HepG2 (cell line): ENCODE data around the gene GP1BA. TPM values are rescaled to one million over a fixed set of nuclear protein-coding genes. Genes with fewer than 3 reads are reported as not detected.
"Not testable (repeated sequence)": the region's sequence is repeated elsewhere in the genome, so short reads cannot be mapped to it uniquely, and the experiment has no call there.

Experiments
- ATAC-seq: fragments of 200-7000 bp; cut with Tn5 transposase; 3 replicates; pipeline ENCODE4 v1.9.1; 2020; ENCODE audit warnings: mild to moderate bottlenecking, moderate library complexity
- BruUV-seq: library from RNA; stranded (reverse); fragments of 400-500 nt; replicated peaks from 2 replicates; lab custom pipeline; 2021; lab: Mats Ljungman, UMichigan
- CTCF ChIA-PET: fragments of 300-600 bp; formaldehyde crosslinking; extraction: SDS; loops from one replicate; lab custom pipeline; 2021; ENCODE audit warnings: low total read pairs, inconsistent platforms, low intra/inter-chr PET ratio; lab: Yijun Ruan, JAX
- POLR2A ChIA-PET: fragments of 350-600 bp; sonication (Branson Sonifier 250); formaldehyde crosslinking; loops from one replicate; lab custom pipeline; 2020; ENCODE audit warnings: antibody characterized with exemption, inconsistent platforms; lab: Yijun Ruan, JAX
- DNase-seq: peaks from one replicate; pipeline ENCODE4 v3.0.0-alpha.2; 2015; ENCODE audit warnings: low spot score
- FAIRE-seq: peaks from 3 replicates; lab custom pipeline; 2011; peaks lifted over from hg19 to GRCh38; lab: Jason Lieb, UNC
- H2AFZ ChIP-seq: one replicate; pipeline ENCODE4 v1.6.1; 2011; ENCODE audit warnings: low read length, inconsistent platforms
- H3K27ac ChIP-seq: fragments of 300-600 bp; 3 replicates; pipeline ENCODE4 v1.8.0; 2011; ENCODE audit warnings: mixed run types, mild to moderate bottlenecking, mixed read lengths, low read length, inconsistent platforms; ENCODE audit not compliant: insufficient read depth; ENCODE audit errors: extremely low read length
- H3K27me3 ChIP-seq, 2 experiments: fragments of 200-600 bp in 1 of 2; 2 replicates in 1 of 2; 3 replicates in 1 of 2; pipeline versions ENCODE4 v1.6.0 to v1.8.0; 2011; ENCODE audit warnings: low read length in 2 of 2, mild to moderate bottlenecking in 2 of 2, moderate library complexity in 2 of 2, inconsistent platforms in 1 of 2; ENCODE audit not compliant: insufficient read depth in 2 of 2, control insufficient read depth in 1 of 2
- H3K36me3 ChIP-seq, 2 experiments: fragments of 200-600 bp in 1 of 2; replicated peaks in 1 of 2; 2 replicates in 1 of 2; 3 replicates in 1 of 2; pipeline versions ENCODE4 v1.5.1 to v1.8.0; 2011; ENCODE audit warnings: low read length in 2 of 2, inconsistent platforms in 1 of 2; ENCODE audit not compliant: insufficient read depth in 2 of 2, control insufficient read depth in 1 of 2
- H3K4me1 ChIP-seq: 2 replicates; pipeline ENCODE4 v1.5.1; 2012; ENCODE audit warnings: low read length, inconsistent platforms; ENCODE audit not compliant: insufficient read depth
- H3K4me2 ChIP-seq: 2 replicates; pipeline ENCODE4 v1.6.0; 2011; ENCODE audit warnings: low read depth, low read length, inconsistent platforms
- H3K4me3 ChIP-seq, 3 experiments: fragments of 200-600 bp in 1 of 3; sonication (generic), shearing (Covaris generic) in 1 of 3; replicated peaks in 1 of 3; 2 replicates each; pipeline ENCODE4 v1.5.1; 2011 to 2016; ENCODE audit warnings: low read length in 3 of 3, inconsistent platforms in 2 of 3, low read depth in 2 of 3, mild to moderate bottlenecking in 2 of 3, control low read depth in 1 of 3, mixed read lengths in 1 of 3; ENCODE audit not compliant: insufficient read depth in 1 of 3
- H3K79me2 ChIP-seq: one replicate; pipeline ENCODE4 v1.6.1; 2011; ENCODE audit warnings: low read length, inconsistent platforms; ENCODE audit not compliant: insufficient read depth
- H3K9ac ChIP-seq: 2 replicates; pipeline ENCODE4 v1.6.0; 2011; ENCODE audit warnings: mild to moderate bottlenecking, low read depth, low read length, inconsistent platforms; ENCODE audit not compliant: insufficient read depth
- H3K9me3 ChIP-seq: 2 replicates; pipeline ENCODE4 v1.5.1; 2012; ENCODE audit warnings: mild to moderate bottlenecking, low read length
- H4K20me1 ChIP-seq: 2 replicates; pipeline ENCODE4 v1.6.0; 2011; ENCODE audit warnings: inconsistent platforms, mild to moderate bottlenecking, low read length, moderate library complexity; ENCODE audit not compliant: insufficient read depth
- LCORL ChIP-seq, 2 experiments: fragments of 450-650 bp in 1 of 2; sonication (generic) in 1 of 2; formaldehyde crosslinking in 1 of 2; IDR thresholded peaks; 2 replicates each; pipeline versions ENCODE4 v1.5.0 to v1.6.1; 2017 to 2020; ENCODE audit warnings: antibody characterized with exemption in 1 of 2, missing genetic modification reagents in 1 of 2
- NCOA1 ChIP-seq: sonication (generic); formaldehyde crosslinking; IDR thresholded peaks from 2 replicates; pipeline ENCODE4 v1.9.0; 2021; ENCODE audit warnings: missing genetic modification reagents
- ZNF121 ChIP-seq: sonication (generic); formaldehyde crosslinking; IDR thresholded peaks from 2 replicates; pipeline ENCODE4 v1.5.0; 2020; ENCODE audit warnings: mild to moderate bottlenecking, missing genetic modification reagents
- ZNF530 ChIP-seq: sonication (generic); formaldehyde crosslinking; IDR thresholded peaks from 2 replicates; pipeline ENCODE4 v1.5.0; 2020; ENCODE audit warnings: low read depth, mild to moderate bottlenecking, missing genetic modification reagents
- WGBS: methylation state at CpG from one replicate; pipeline ENCODE4 v1.1.6; 2017; ENCODE audit warnings: low lambda C conversion rate; 5-methylcytosine and 5-hydroxymethylcytosine counted together
- in situ Hi-C: cut with HindIII; loops from 2 replicates; pipeline ENCODE4 v1.10.0; 2017; ENCODE audit warnings: low pct_unique_long_range_greater_than_20kb; ENCODE audit not compliant: extremely low pct_ligation_motif_present
- intact Hi-C: fragments of 100-400 bp; cut with micrococcal nuclease; formaldehyde crosslinking; loops from one replicate; pipeline ENCODE4 v1.10.0; 2022; ENCODE audit not compliant: unreplicated experiment
- polyA plus RNA-seq, 8 experiments: library from polyadenylated mRNA; depleted of rRNA in 3 of 8; stranded (reverse) in 7 of 8; unstranded in 1 of 8; fragments of >200 nt; fragmentation: Illumina TruSeq in 4 of 8; extraction: Trizol in 4 of 8; gene quantifications; 2 replicates each; pipeline versions ENCODE4 v1.2.1 to v1.2.3, GENCODE V29; 2011 to 2016; ENCODE audit warnings: low read depth in 4 of 8, missing spikeins in 1 of 8, mixed read lengths in 1 of 8; ENCODE audit not compliant: insufficient read depth in 1 of 8
- total RNA-seq, 5 experiments: library from RNA; depleted of rRNA; stranded (reverse); fragments of >200 nt; fragmentation: Illumina TruSeq; extraction: Trizol; gene quantifications; 2 replicates each; pipeline ENCODE4 v1.2.3, GENCODE V29; 2016; ENCODE audit warnings: low read depth in 1 of 5
- TF ChIP-seq, protein P1 (sequence below): sonication (generic); formaldehyde crosslinking; IDR thresholded peaks from 2 replicates; pipeline ENCODE4 v1.5.0; 2020; ENCODE audit warnings: mild to moderate bottlenecking, missing genetic modification reagents
- TF ChIP-seq, protein P2 (sequence below): sonication (generic); formaldehyde crosslinking; IDR thresholded peaks from 2 replicates; pipeline ENCODE4 v1.4.0; 2020; ENCODE audit warnings: missing genetic modification reagents
- TF ChIP-seq, protein P3 (sequence below): sonication (generic); formaldehyde crosslinking; IDR thresholded peaks from 2 replicates; pipeline ENCODE4; 2020; ENCODE audit warnings: missing genetic modification reagents, mild to moderate bottlenecking, borderline replicate concordance
- TF ChIP-seq, protein P4 (sequence below): sonication (generic); formaldehyde crosslinking; IDR thresholded peaks from 2 replicates; pipeline ENCODE4 v1.8.1; 2023; ENCODE audit warnings: mild to moderate bottlenecking, missing genetic modification reagents, borderline replicate concordance

Gene GP1BA
- total and polyA plus RNA-seq, 2 of the 13 experiments (the other 11 are each of a cell fraction or from before 2014, with no cell fraction given), result not detected

DNA sequence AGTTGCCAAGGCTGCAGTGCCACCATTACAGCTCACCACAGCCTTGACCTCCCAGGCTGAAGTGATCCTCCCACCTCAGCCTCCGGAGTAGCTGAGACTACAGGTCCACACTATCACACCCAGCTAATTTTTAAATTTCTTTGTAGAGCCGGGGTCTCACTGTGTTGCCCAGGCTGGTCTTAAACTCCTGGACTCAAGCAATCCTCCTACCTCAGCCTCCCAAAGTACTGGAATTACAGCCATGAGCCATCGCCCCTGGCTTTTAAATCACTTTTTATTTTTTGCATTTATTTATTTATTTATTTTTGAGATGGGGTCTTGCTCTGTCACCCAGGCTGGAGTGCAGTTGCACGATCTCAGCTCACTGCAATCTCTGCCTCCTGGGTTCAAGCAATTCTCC lies 17.5 kb upstream of the GP1BA start:
- H3K27me3 ChIP-seq, CTCF ChIA-PET, H4K20me1 ChIP-seq, intact Hi-C loops, H3K4me3 ChIP-seq, H3K79me2 ChIP-seq, ATAC-seq: not testable (repeated sequence)
- TF ChIP-seq, protein P1, sequence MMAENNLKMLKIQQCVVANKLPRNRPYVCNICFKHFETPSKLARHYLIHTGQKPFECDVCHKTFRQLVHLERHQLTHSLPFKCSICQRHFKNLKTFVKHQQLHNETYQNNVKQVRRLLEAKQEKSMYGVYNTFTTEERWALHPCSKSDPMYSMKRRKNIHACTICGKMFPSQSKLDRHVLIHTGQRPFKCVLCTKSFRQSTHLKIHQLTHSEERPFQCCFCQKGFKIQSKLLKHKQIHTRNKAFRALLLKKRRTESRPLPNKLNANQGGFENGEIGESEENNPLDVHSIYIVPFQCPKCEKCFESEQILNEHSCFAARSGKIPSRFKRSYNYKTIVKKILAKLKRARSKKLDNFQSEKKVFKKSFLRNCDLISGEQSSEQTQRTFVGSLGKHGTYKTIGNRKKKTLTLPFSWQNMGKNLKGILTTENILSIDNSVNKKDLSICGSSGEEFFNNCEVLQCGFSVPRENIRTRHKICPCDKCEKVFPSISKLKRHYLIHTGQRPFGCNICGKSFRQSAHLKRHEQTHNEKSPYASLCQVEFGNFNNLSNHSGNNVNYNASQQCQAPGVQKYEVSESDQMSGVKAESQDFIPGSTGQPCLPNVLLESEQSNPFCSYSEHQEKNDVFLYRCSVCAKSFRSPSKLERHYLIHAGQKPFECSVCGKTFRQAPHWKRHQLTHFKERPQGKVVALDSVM (CRISPR knock-in tag), result 0 out of 2 replicates have a peak, but pooled peaks have one; percentile 26
- TF ChIP-seq ZNF121 (CRISPR knock-in tag), result peak; percentile 66
- TF ChIP-seq, all 625 proteins: peak for 2; not testable (repeated sequence) for 623
- BruUV-seq, H2AFZ ChIP-seq, DNase-seq, H3K9ac ChIP-seq, in situ Hi-C loops, H3K9me3 ChIP-seq, H3K27ac ChIP-seq, H3K36me3 ChIP-seq, FAIRE-seq, H3K4me2 ChIP-seq: not testable (repeated sequence)
- POLR2A ChIA-PET, result interaction anchor here (1.0 to 2.6 kb wide), 2 partner anchors 25 kb away, joined by 3 to 12 read pairs; partner anchors contain the start of genes RNF167 and SLC25A11
- 56% methylated on average over 4 of the region's 4 CpGs for WGBS
- peaks cover 47% of the 10 kb centered on the region for H3K4me1 ChIP-seq

DNA sequence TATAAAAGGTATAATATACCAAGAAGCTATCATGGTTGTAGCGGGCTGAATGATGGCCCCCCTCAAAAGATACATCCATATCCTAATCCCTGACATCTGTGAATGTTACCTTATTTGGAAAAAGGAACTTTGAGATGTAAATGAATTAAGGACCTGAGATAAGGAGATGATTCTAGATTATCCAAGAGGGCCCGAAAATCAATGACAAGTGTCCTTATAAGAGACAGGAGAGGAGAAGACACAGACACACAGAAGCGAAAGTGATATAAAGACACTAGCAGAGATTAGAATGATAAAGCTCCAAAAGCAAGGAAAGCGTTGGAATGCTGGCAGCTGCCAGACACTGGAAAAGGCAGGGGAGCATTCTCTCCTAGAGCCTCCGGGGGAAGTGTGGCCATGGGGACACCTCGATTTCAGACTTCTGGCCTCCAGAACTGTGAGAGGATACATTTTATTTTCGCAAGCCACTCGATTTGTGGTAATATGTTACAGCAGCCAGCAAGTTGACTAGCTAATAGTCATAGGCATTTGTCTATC lies 12.5 kb upstream of the GP1BA start:
- intact Hi-C loops, result no loop called here
- no peak overlapping the region for H2AFZ ChIP-seq
- POLR2A ChIA-PET, result interaction anchor here (0.6 to 3.0 kb wide), 12 partner anchors 9 to 216 kb away, joined by 3 to 35 read pairs (median 6); partner anchors contain the start of genes ENO3, PELP1, PFN1 and RNF167
- BruUV-seq, result no TSS peak
- FAIRE-seq, result no peak
- in situ Hi-C loops, result no loop called here
- TF ChIP-seq, protein P2, sequence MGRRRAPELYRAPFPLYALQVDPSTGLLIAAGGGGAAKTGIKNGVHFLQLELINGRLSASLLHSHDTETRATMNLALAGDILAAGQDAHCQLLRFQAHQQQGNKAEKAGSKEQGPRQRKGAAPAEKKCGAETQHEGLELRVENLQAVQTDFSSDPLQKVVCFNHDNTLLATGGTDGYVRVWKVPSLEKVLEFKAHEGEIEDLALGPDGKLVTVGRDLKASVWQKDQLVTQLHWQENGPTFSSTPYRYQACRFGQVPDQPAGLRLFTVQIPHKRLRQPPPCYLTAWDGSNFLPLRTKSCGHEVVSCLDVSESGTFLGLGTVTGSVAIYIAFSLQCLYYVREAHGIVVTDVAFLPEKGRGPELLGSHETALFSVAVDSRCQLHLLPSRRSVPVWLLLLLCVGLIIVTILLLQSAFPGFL (CRISPR knock-in tag), result no peak
- TF ChIP-seq, protein P3, sequence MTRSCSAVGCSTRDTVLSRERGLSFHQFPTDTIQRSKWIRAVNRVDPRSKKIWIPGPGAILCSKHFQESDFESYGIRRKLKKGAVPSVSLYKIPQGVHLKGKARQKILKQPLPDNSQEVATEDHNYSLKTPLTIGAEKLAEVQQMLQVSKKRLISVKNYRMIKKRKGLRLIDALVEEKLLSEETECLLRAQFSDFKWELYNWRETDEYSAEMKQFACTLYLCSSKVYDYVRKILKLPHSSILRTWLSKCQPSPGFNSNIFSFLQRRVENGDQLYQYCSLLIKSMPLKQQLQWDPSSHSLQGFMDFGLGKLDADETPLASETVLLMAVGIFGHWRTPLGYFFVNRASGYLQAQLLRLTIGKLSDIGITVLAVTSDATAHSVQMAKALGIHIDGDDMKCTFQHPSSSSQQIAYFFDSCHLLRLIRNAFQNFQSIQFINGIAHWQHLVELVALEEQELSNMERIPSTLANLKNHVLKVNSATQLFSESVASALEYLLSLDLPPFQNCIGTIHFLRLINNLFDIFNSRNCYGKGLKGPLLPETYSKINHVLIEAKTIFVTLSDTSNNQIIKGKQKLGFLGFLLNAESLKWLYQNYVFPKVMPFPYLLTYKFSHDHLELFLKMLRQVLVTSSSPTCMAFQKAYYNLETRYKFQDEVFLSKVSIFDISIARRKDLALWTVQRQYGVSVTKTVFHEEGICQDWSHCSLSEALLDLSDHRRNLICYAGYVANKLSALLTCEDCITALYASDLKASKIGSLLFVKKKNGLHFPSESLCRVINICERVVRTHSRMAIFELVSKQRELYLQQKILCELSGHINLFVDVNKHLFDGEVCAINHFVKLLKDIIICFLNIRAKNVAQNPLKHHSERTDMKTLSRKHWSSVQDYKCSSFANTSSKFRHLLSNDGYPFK (CRISPR knock-in tag), result no peak
- TF ChIP-seq, protein P4, sequence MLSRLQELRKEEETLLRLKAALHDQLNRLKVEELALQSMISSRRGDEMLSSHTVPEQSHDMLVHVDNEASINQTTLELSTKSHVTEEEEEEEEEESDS, result no peak
- TF ChIP-seq ZNF530 (CRISPR knock-in tag) (no peak), NCOA1 (CRISPR knock-in tag) (no peak), LCORL (IDR thresholded peaks at IDR 0.05) (no peak), LCORL (CRISPR knock-in tag; IDR thresholded peaks at IDR 0.05) (no peak)
- TF ChIP-seq, all 625 proteins: peak for 0
- ATAC-seq (peak; percentile 32), DNase-seq (no peak)
- Histone ChIP-seq H3K9ac (no peak overlapping the region), H3K4me1 (peaks cover 23% of the 10 kb centered on the region), H3K27ac (no peak overlapping the region), H3K27me3 (no peaks in the 10 kb centered on the region), H3K4me3 (peak overlapping the region in 1 of 3 experiments; percentile 26; a peak in 4 of 6 replicates), H3K36me3 (no peaks in the 10 kb centered on the region), H3K9me3 (no peaks in the 10 kb centered on the region), H3K4me2 (peak overlapping the region; percentile 75), H3K79me2 (no peaks in the 10 kb centered on the region), H4K20me1 (no peaks in the 10 kb centered on the region)
- CTCF ChIA-PET, result no interaction called here
- 16% methylated on average over 8 of the region's 8 CpGs for WGBS
